HS-5 (cell line): ENCODE data around the gene PAN3.
A peak's percentile ranks its signal among the peaks of the same experiment; 100 is the strongest.

Experiments used
- DNase-seq: peaks from one replicate; pipeline ENCODE4 v3.0.0-alpha.2; 2012; ENCODE audit warnings: low read depth

PAN3 gene

GRCh38 chr13:28313579-28313978 is 175.2 kb downstream of the PAN3 start:
- DNase-seq: no peak

GRCh38 chr13:28314879-28315278 is 176.5 kb downstream of the PAN3 start:
- DNase-seq: no peak

GRCh38 chr13:28316129-28316528 is 177.8 kb downstream of the PAN3 start:
- no peak for DNase-seq

GRCh38 chr13:28316836-28317235 is 178.5 kb downstream of the PAN3 start:
- no peak for DNase-seq

- DNase-seq: no peak
These were observed 180.2 kb downstream of the PAN3 start for GRCh38 chr13:28318496-28318895.

- DNase-seq: no peak
These were observed 181.2 kb downstream of the PAN3 start for GRCh38 chr13:28319528-28319927.

GRCh38 chr13:28320209-28320608 is 181.9 kb downstream of the PAN3 start:
- no peak for DNase-seq

GRCh38 chr13:28320884-28321574 is 182.7 kb downstream of the PAN3 start:
- DNase-seq: no peak

GRCh38 chr13:28321756-28322155 is 183.4 kb downstream of the PAN3 start:
- no peak for DNase-seq

- no peak for DNase-seq
These were observed 184.0 kb downstream of the PAN3 start for GRCh38 chr13:28322256-28322905.

- no peak for DNase-seq
These were observed 185.9 kb downstream of the PAN3 start for GRCh38 chr13:28324181-28324789.

GRCh38 chr13:28325022-28325421 is 186.7 kb downstream of the PAN3 start:
- DNase-seq: no peak

- no peak for DNase-seq
These were observed 187.7 kb downstream of the PAN3 start for GRCh38 chr13:28326056-28326455.

- no peak for DNase-seq
These were observed 189.3 kb downstream of the PAN3 start for GRCh38 chr13:28327373-28328270.

- DNase-seq: no peak
These were observed 189.9 kb downstream of the PAN3 start for GRCh38 chr13:28328271-28328607.

- peak; percentile 70 for DNase-seq
These were observed 191.2 kb downstream of the PAN3 start for GRCh38 chr13:28329395-28330158.

- no peak for DNase-seq
These were observed 195.0 kb downstream of the PAN3 start for GRCh38 chr13:28333204-28333881.

- no peak for DNase-seq
These were observed 197.9 kb downstream of the PAN3 start for GRCh38 chr13:28336193-28336657.

GRCh38 chr13:28337166-28338005 is 199.0 kb downstream of the PAN3 start:
- DNase-seq: peak; percentile 40

GRCh38 chr13:28338006-28338574 is 199.7 kb downstream of the PAN3 start:
- no peak for DNase-seq
